ENCODE results near the gene CXADR.
"Not testable (repeated sequence)": the region's sequence is repeated elsewhere in the genome, so short reads cannot be mapped to it uniquely, and the experiment has no call there.

The CXADR gene

DNA sequence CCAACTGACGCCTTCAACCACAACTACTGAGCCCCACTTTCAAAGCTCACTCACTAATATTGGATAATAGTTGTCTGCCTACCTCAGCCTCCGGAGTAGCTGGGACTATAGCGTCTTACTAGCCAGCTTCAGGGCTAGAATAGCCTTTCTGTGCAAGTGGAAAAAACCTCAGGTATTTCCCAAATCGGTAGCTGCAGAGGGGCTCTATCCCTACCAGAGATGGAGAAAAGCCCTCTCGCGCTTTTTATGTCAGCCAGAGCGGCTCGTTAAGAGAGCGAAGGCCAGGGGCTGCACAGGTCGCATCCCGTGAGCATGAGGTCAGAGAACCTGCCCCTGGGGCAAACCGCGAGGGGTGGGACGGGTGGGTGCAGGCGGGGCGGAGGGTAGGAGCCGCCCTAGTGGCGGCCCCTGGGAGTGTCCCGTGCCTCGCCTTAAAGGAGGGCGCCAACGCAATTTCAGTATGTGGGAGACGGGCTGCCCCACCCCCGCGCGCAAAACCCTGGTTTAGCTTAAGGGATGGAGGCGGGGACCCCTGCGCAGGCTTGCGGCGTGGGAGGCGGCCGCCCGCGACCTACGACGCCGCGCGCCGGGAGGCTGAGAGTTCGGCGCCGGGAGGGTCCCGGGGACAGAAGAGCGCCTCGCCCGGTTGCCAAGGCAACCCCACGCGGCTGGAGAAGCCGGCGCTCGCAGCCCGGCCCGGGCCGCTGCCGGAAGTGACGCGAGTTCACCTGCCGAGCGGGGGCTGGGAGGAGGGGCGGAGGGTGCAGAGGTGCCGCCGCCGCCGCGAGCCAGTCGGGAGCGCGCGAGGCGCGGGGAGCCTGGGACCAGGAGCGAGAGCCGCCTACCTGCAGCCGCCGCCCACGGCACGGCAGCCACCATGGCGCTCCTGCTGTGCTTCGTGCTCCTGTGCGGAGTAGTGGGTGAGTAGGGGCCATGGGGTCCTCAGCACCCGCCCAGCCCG is at the start of gene CXADR:
Gene CXADR (plus strand): TSS at position 791 of the 961 bp plus-strand sequence. CDS start 87 bp downstream, at position 878.
- peak; percentile 35 for DNase-seq (ENCODE audit: low spot score)

DNA sequence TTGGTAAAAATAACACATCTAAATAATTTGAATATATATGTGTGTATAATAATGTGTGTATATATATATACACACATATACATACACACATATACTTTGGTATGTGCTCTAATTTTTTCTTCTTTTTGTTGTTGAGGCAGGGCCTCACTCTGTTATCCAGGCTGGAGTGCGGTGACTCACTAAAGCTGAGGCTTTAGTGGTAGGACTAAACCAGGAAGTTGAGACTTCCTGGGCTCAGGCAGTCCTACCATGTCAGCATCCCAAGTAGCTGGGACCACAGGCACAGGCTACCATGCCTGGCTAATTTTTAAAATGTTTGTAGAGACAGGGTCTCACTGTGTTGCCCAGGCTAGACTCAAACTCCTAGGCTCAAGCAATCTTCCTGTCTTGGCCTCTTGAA is 46.7 kb upstream of the CXADR start:
- DNase-seq (ENCODE audit: low spot score): no peak

DNA sequence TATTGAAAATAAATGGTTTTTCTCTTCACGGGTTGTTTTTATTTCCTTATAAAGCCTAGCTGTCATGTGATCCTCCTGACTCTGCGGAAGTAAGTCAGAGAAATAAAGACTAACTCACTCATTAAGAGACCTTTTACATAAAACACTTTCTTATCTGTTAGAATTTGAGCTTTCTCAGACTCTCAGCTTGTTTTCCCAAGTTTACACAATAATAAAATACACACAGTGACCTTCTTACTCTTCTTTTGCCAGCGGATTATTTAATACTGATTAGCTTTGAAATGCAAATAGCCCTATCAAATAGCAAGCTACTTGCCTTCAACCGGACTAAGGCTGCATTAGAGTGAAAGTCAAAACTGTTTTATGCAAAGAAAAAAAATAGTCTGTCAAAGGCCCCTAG is 45.5 kb upstream of the CXADR start:
- no peak for DNase-seq (ENCODE audit: low spot score)

DNA sequence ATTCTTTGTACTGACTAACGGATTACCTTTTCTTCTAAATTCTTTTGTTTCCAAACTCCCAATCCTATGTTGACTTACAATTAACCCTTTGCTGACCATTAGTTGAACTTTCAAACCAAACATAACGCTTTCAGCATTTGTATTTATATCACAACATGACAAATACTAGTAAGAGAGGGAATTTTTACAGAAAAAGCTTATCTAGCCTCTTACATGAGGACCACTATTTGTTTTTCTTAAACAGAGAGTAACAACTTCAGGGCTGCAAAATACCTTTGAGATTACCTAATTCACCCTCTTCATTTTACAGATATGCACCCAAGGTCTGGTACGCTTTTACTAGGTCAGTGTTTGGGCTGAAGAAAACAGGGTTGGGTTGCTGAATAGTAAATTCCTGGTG is 45.0 kb upstream of the CXADR start:
- no peak for DNase-seq (ENCODE audit: low spot score)

DNA sequence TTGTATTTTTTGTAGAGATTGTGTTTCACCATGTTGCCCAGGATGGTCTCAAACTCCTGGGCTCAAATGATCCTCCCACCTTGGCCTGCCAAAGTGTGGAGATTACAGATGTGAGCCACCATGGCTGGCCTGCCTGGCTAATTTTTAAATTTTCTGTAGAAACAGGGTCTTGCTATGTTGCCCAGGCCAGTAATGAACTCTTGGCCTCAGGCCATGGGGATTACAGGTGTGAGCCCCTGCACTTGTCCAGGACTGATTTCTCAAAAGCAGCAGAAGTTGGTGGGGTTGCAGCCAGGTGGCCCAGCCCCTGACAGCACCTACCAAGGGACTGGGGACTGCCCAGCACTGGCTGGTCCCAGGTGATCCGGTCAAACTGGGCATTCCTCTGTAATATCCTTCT is 44.1 kb upstream of the CXADR start:
- no peak for DNase-seq (ENCODE audit: low spot score)

DNA sequence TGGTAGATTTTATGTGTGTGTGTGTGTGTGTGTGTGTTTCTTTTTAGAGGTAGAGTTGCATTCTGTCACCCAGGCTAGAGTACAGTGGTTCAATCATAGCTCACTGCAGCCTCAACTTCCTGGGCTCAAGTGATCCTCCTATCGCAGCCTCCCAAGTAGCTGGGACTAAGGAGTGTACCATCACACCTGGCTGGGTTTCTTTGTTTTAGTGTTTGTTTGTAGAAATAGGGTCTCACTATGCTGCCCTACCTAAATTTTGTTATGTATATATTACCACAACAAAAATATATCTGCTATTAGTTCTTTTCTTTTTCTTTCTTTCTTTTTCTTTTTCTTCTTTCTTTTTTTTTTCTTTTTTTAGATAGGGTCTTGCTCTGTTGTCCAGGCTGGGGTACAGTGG is 43.1 kb upstream of the CXADR start:
- DNase-seq (ENCODE audit: low spot score): no peak

DNA sequence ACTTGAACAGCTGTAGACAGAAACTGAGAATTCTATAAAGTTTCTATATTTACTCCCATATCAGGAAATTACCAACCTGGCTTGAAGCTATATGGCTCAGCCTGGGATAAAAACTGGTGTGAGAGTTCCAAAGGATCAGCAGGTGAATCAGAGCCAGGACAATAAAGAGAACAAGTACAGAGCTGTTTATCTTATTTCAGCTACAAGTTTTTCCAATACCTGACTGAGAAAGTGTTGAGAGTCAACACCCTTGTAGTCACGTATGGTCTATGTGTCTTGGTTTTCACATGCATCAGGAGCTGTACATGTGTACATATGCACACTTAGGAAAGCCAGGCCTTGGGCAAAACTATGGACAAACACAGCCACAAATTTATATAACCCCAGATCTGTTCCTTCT is 40.7 kb upstream of the CXADR start:
- no peak for DNase-seq (ENCODE audit: low spot score)

DNA sequence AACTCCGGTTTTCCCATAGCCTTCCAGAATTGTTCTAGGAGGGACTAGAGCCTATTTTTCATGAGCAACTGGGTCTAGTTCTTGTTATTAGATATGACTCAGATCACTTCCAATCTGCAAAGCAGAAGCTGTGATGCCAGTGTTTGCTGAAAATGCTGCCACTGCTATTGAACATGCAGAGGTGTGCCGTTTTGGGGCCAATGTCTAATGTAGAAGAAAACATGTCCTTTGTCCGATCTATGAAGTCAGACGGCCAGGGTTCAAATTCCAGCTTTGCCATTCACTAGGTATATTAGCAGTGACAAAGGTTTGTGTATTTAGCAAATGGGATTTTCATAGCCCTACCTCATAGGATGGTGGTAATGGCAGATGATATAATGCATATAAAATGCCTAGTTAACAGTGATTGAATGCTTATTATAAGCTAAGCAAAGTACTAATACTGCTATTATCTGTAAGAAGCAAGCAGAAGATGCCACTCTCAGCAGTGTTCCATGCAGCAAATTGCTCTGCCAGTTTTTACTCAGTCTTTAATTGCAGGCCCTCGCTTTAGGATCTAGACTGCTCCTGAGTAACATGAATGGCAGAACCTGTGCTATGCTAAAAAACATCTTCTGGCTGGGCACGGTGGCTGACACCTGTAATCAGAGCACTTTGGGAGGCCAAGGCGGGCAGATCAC is 40.1 kb upstream of the CXADR start:
- DNase-seq (ENCODE audit: low spot score): no peak

DNA sequence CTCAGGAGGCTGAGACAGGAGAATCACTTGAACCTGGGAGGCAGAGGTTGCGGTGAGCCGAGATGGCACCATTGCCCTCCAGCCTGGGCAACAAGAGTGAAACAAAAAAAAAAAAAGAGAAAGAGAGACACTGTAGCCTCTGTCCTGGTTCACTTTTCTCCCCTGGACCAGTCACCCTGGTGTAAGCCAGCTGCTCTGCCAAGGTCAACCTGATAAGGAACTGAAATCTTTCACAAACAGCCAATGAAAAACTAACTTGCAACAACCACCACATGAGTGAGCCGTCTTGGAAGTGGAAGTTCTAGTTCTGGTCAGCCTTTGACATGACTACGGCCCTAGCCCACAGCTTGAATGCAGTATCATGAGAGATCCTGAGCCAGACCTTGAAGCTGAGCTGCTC is 36.8 kb upstream of the CXADR start:
- DNase-seq (ENCODE audit: low spot score): no peak

DNA sequence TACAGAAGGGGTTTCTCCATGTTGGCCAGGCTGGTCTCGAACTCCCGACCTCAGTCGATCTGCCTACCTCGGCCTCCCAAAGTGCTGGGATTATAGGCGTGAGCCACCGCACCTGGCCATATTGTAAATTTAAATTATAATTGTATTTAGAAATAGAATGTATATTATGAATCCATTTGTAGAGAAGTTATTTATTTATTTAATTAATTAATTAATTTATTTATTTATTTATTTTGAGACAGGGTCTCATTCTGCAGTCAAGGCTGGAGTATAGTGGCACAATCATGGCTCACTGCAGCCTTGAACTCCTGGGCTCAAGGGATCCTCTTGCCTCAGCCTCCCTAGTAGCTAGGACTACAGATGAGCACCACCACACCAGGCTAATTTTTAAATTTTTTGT is 34.7 kb upstream of the CXADR start:
- not testable (repeated sequence) for DNase-seq (ENCODE audit: low spot score)

DNA sequence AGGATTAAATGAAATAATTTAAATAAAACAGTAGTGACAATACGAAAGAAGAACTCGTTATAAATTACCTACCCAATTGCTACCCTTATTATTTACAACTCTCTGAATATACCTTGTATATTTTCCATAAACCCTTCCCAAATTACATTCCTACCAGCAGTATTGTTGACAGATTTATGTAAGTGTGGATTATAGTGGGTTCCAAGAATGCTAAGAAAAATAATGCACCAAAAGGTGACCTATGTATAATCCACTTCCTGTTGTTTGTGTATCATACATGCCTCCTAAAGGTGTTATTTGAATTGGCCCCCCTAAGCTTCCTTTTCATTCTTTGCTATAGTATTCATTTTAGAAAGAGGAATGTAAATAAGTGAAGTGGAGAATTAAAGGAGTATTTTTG is 33.2 kb upstream of the CXADR start:
- no peak for DNase-seq (ENCODE audit: low spot score)

DNA sequence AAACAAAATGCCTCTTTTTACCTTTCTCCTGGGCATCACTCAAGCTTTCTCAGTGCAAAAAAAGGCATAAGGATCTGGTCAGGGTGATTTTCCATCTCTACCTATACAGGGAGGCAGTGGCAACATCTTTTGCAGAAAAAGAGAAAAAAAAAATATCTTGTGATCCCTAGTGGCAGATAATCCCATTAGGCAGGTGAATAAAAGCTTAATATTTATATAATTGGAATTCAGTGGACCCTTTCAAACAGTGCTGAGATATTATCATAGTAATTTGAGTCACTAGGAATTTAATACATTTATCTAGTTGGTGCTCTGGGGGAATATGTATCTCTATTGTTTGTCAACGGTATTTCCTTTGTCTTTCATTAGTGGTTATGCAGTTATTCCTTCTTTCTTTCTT is 29.9 kb upstream of the CXADR start:
- no peak for DNase-seq (ENCODE audit: low spot score)

DNA sequence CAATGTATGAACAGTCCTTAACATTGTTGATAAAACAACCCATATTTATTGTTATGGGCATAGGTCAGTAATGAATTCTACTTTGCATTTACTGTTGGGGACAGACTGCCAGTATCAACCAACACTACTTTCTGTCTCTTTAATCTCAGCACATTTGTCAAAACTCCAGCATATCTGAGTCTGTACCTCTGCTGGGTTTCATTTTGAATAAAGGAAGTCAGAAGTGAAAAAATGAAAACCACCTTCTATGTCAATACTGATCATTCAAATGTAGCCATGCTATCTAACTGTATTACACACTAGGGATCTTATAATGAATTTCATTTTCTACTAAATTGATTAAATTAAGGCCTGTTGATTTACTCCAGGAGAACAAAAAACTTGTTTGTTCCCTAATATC is 24.2 kb upstream of the CXADR start:
- no peak for DNase-seq (ENCODE audit: low spot score)

DNA sequence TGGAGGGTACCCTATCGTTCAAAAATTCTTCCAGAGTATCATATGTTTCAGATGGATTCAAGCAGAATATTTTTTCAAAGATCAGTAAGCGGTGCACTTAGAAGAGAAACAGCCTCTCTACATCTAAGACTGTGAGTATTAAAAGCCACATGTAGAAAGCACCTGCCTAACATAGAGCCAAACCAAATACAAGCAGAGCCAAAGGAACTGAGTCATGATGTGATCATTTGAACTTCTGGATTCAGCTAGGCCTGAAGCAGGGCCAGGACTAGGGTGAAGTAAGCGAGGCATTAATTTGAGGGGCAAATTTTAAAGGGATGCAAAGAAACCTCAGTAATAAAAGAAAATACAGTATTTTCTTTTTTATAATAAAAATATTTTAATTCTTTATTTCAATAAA is 23.3 kb upstream of the CXADR start:
- not testable (repeated sequence) for DNase-seq (ENCODE audit: low spot score)

DNA sequence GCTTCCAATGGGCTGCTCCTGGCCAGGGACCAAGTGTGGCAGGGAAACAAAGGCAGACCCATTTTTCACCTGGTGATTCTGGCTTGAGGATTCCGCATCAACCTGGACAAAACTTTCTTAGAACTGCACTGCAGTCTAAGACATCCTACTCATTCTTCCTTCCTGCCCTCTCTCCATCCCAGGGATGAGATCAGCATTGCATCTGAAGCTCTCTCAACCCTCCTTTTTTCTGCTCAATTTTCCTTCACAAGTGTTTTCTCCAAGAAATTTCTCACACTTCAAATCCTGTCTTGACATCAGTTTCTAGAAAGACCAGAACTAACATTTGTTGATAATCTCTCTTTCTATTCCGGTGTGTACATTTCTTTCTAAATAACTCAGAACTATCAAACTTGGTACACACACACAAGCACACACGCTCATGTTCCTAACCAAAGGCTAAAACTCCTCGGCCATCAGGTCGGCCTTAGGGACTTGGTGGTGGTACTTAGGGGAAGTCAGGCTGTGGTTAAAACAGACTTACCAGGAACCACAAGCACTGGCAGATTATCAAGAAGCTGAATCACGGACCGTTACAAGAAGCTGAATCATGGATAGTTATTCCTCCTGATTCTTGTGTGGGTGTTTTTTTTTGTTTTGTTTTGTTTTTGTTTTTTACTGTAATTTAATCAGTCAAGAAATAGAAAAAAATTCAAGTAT is 21.0 kb upstream of the CXADR start:
- DNase-seq (ENCODE audit: low spot score): no peak

DNA sequence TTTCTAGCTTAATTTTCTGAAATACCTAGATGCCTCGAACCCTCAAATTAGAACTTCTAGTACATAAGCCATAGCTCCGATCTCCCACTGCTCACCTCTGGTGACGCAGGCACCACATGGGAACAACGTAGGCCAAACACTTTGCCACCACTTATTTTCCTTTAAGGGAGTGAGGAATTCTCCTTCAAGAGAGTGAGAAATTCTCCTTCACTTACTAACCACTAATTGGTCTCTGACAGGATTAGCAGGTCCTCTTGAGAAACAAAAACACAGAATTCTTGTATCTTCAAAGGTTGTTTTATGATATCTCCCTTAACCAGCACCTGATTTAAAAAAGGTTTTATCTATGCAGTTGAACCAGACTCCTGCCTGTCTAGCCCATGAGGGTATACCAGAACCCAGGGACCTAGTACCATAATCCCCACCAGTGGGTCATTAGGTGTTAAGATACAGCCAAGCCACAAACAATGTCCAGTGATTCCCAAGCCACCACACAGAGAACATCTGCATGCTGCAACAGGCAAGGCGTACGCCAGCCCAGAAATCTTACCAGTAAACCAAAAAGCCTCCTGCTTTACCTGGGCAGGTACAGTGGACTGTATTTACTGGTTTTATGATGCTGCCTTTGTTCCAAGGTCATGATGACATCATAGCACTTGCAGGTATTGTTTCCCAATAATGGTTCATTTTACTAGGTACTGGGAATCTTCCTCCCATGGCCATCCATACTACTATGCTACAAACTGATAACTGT is 20.3 kb upstream of the CXADR start:
- no peak for DNase-seq (ENCODE audit: low spot score)

DNA sequence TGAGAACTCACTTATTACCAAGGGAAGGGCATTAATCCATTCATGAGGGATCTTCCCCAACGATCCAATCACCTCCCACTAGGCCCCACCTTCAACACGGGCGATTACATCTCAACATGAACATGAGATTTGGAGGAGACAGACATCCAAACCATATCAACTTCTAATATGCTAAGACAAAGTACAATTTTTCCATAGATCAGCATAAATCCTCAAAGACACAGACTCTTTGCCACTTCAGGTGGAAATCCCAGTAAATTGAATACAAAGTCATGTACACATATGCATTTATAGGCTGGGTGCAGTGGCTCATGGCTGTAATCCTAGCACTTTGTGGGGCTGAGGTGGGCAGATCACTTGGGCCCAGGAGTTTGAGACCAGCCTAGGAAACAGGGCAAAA is 18.8 kb upstream of the CXADR start:
- DNase-seq (ENCODE audit: low spot score): no peak

DNA sequence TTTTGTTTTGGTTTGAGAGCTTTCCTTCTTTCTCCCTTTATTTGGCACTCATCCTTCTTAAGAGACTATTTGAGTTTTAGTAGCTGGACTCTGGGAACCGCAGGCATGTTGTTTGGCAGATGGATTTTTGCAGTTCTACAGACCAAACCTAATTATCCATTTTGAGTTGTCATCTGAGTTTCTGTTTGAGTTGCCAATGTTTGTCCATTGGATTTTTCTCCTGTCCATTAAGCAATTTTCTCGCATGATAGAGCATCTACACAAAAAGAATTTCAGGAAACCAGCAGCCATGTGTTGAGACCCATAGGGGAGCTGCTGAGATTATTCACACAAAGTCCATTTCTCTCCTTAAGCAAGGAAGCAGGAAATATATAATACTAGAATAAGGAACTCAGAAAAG is 17.2 kb upstream of the CXADR start:
- no peak for DNase-seq (ENCODE audit: low spot score)

DNA sequence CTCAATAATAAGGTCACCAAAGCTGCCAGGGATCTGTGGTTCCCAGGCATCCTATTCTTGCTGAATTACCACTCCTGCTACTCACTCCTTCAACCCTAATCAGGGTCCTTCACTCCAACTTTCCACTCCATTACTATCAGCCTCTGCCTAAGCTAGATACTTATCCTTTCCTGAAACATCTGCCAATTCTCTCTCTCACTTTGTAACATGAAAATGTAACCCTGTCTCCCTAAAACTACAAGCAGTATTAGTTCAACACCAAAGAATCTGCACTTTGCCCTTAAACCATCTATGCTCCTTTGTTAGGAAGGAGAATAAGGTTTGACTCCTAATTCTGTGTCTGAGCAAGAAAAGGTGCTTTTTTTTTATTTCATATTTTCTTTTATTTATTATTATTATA is 15.5 kb upstream of the CXADR start:
- no peak for DNase-seq (ENCODE audit: low spot score)

DNA sequence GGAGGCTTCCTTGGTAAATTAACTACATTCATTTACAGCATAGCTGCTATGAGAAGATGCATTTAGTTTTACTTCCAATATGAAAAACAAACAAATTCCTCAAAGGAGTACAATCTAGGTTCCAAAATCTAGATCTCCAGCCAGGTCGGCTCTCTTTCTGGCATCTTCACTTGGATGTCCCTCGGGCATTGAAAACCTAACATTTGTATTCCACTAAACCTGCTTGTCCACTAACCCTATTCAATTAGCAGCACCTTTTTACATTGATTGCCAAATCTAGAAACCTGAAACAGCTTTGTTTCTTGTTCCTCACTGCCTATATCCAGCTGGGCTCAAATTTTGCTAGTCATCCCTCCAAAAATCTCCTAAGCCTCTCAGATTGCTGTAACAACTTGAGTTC is 14.3 kb upstream of the CXADR start:
- DNase-seq (ENCODE audit: low spot score): no peak

DNA sequence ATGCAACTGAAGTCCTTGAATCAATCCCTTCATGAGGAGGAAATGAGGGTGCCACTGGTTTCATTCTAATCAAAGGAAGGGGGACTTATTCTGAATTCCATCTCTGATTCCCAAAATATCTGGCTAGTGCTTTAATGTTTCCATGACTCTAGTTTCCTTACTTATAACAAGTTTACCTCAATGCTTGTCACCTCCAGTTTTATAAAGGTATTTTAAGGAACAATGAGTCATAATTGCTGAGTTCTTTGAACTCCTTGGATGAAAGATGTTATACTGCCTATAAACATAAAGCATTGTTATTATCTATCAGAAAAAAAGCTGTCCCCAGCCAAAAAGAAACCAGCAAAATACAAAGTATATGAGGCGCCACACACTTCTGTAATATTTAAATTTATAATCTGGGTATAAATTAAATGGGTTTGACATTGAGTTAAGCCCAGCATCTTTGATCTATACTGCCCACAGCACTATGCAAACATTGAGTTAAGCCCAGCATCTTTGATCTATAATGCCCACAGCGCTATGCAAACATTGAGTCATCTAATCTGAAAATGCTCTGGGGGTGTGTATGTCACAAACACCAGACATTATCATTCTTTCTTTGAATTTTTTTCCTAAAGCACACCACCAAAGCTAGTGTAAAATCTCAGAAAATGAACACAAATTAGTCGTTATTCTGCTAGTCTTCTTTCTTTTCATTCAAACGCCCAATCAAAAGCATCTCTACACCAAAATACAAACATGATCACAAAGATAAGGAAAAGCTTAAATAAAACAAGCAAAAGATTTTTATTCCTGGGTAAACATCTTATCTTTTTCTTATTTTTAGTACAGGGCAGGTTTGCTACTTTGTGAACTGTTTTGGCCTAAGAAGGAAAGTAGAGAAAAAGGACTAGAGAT is 11.5 kb upstream of the CXADR start:
- no peak for DNase-seq (ENCODE audit: low spot score)

Measured in hematopoietic multipotent progenitor cell treated with erythropoietin and hydrocortisone succinate and interleukin-3 and kit ligand, for 17 days (in vitro differentiated cells).